GM10248 (cell line): Measurements from ENCODE around the gene DPEP2.

Experiments used
- CTCF ChIA-PET: fragments of 300-600 bp; sonication (Branson Sonifier 250); formaldehyde crosslinking; extraction: SDS; loops from one replicate; lab custom pipeline; 2021; ENCODE audit warnings: antibody characterized with exemption; lab: Yijun Ruan, JAX
- POLR2A ChIA-PET: fragments of 350-650 bp; sonication (Branson Sonifier 250); formaldehyde crosslinking; extraction: SDS; loops from one replicate; lab custom pipeline; 2020; ENCODE audit warnings: antibody characterized with exemption; lab: Yijun Ruan, JAX
- DNase-seq: peaks from one replicate; pipeline ENCODE4 v3.0.0; 2012; ENCODE audit errors: extremely low spot score
- CTCF ChIP-seq: IDR thresholded peaks from 2 replicates; pipeline ENCODE4 v1.5.1; 2012; ENCODE audit warnings: mild to moderate bottlenecking, low read depth; ENCODE audit errors: extremely low read depth, missing control alignments, control extremely low read depth

Gene DPEP2

GRCh38 chr16:67971111-67971510 is 28.2 kb downstream of the DPEP2 start:
- POLR2A ChIA-PET, result no interaction called here

GRCh38 chr16:67969254-67970039 is 29.8 kb downstream of the DPEP2 start:
- POLR2A ChIA-PET, result no interaction called here
- no peak for TF ChIP-seq CTCF
- peak; percentile 53 for DNase-seq
- CTCF ChIA-PET, result interaction anchor here (0.8 to 1.9 kb wide), 5 partner anchors 24 to 115 kb away, joined by 3 to 5 read pairs (median 3); partner anchors contain the start of gene NFATC3

More at GRCh38 chr16:67971111-67971510, 28.2 kb downstream of the DPEP2 start:
- no peak for TF ChIP-seq CTCF
- CTCF ChIA-PET, result interaction anchor here (1.0 to 1.9 kb wide), 3 partner anchors 13 to 87 kb away, joined by 3 to 5 read pairs (median 4); no protein-coding TSS in a partner anchor
- DNase-seq, result no peak

- POLR2A ChIA-PET, result interaction anchor here (0.6 kb wide), 1 partner anchor 103 kb away, joined by 3 read pairs; no protein-coding TSS in a partner anchor
- DNase-seq, result peak; percentile 98
- TF ChIP-seq CTCF, result no peak
- CTCF ChIA-PET, result interaction anchor here (0.8 to 1.8 kb wide), 2 partner anchors 27 to 72 kb away, joined by 3 to 5 read pairs; no protein-coding TSS in a partner anchor
These were observed 30.7 kb downstream of the DPEP2 start, which contains the start of gene SLC12A4 for GRCh38 chr16:67968400-67969253. TSS of gene SLC12A4 (minus strand) at chr16:67968637. CDS start at chr16:67968553, 84 bp downstream.

GRCh38 chr16:67967958-67968399 is 31.3 kb downstream of the DPEP2 start:
- peak; percentile 57 for DNase-seq
- no peak for TF ChIP-seq CTCF
- ChIA-PET POLR2A (interaction anchor here (0.6 kb wide), 1 partner anchor 103 kb away, joined by 3 read pairs; no protein-coding TSS in a partner anchor), CTCF (interaction anchor here (1.7 to 1.8 kb wide), 2 partner anchors 23 to 73 kb away, joined by 5 read pairs; no protein-coding TSS in a partner anchor)

- ChIA-PET POLR2A (no interaction called here), CTCF (interaction anchor here (0.8 to 2.1 kb wide), 6 partner anchors 14 to 74 kb away, joined by 3 to 6 read pairs (median 4); no protein-coding TSS in a partner anchor)
- peak; percentile 23 for TF ChIP-seq CTCF
- no peak for DNase-seq
These were observed 31.9 kb downstream of the DPEP2 start for GRCh38 chr16:67967183-67967957.
